Activated effector memory CD4-positive, alpha-beta T cell treated with Interleukin-2 at 50 U/mL for 16 hours (primary cell): ENCODE data around the gene TXN2.
"Not testable (repeated sequence)": the region's sequence is repeated elsewhere in the genome, so short reads cannot be mapped to it uniquely, and the experiment has no call there.

Source experiments
- DNase-seq: peaks from one replicate; pipeline ENCODE4 v3.0.0-alpha.2; 2020

The TXN2 gene

GRCh38 chr22:36481393-36482168, at the start of gene TXN2:
Gene TXN2 (minus strand): TSS chr22:36481640. CDS start chr22:36480837, 803 bp downstream.
- DNase-seq, result peak; percentile 93

GRCh38 chr22:36528795-36529751, 47.6 kb upstream of the TXN2 start, which contains the start of gene EIF3D:
Gene EIF3D (minus strand): TSS chr22:36529166. CDS start chr22:36526121, 3,045 bp downstream.
- DNase-seq, result peak; percentile 98

- DNase-seq, result no peak
Observed at GRCh38 chr22:36528341-36528740, 46.9 kb upstream of the TXN2 start.

- no peak for DNase-seq
Observed at GRCh38 chr22:36522662-36523061, 41.2 kb upstream of the TXN2 start.

- no peak for DNase-seq
Observed at GRCh38 chr22:36520423-36520822, 39.0 kb upstream of the TXN2 start.

- not testable (repeated sequence) for DNase-seq
Observed at GRCh38 chr22:36519906-36520305, 38.5 kb upstream of the TXN2 start.

- DNase-seq, result no peak
Observed at GRCh38 chr22:36514766-36515165, 33.3 kb upstream of the TXN2 start.

- DNase-seq, result no peak
Observed at GRCh38 chr22:36512991-36513390, 31.6 kb upstream of the TXN2 start.

- DNase-seq, result no peak
Observed at GRCh38 chr22:36512333-36512732, 30.9 kb upstream of the TXN2 start.

GRCh38 chr22:36510966-36511881, 29.8 kb upstream of the TXN2 start:
- no peak for DNase-seq

- no peak for DNase-seq
Observed at GRCh38 chr22:36510384-36510783, 28.9 kb upstream of the TXN2 start.

- no peak for DNase-seq
Observed at GRCh38 chr22:36507518-36508010, 26.1 kb upstream of the TXN2 start.

- peak; percentile 85 for DNase-seq
Observed at GRCh38 chr22:36506637-36507517, 25.4 kb upstream of the TXN2 start, which contains the start of gene FOXRED2. Gene FOXRED2 (minus strand): TSS chr22:36507040. CDS start chr22:36506422, 618 bp downstream.

GRCh38 chr22:36505998-36506635, 24.7 kb upstream of the TXN2 start:
- DNase-seq, result no peak

- DNase-seq, result no peak
Observed at GRCh38 chr22:36497910-36498665, 16.6 kb upstream of the TXN2 start.

GRCh38 chr22:36493690-36494110, 12.3 kb upstream of the TXN2 start:
- no peak for DNase-seq

- no peak for DNase-seq
Observed at GRCh38 chr22:36492109-36492508, 10.7 kb upstream of the TXN2 start.

- DNase-seq, result no peak
Observed at GRCh38 chr22:36491155-36491554, 9.7 kb upstream of the TXN2 start.

GRCh38 chr22:36486619-36487384, 5.4 kb upstream of the TXN2 start:
- peak; percentile 15 for DNase-seq
